HG02798 (cell line): ENCODE data around the gene C1orf35.
A peak's percentile ranks its signal among the peaks of the same experiment; 100 is the strongest.
"Not testable (repeated sequence)": the region's sequence is repeated elsewhere in the genome, so short reads cannot be mapped to it uniquely, and the experiment has no call there.

Experiments
- ATAC-seq: cut with Tn5 transposase; IDR thresholded peaks from one replicate; pipeline ENCODE4 v1.9.1; 2021; ENCODE audit warnings: mild to moderate bottlenecking; ENCODE audit not compliant: unreplicated experiment, poor library complexity

Gene C1orf35

DNA sequence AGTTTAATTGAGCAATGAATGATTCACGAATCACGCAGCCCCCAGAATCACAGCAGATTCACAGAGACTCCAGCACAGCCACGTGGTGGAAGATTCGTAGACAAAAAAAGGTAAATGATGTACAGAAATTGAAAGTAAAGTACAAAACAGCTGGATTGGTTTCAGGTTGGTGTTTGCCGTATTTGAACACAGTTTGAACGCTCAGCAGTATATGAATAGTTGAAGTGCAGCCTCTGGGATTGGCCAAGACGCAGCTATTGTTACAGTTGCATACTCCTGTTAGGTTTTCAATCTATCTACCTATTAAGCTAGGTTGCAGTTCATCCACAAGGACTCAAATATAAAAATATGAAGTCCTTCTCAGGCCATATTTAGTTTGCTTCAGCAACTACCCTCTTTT lies 9.0 kb upstream of the C1orf35 start:
- no peak for ATAC-seq

GRCh38 chr1:228111315-228111714 lies 8.2 kb upstream of the C1orf35 start:
- not testable (repeated sequence) for ATAC-seq

- ATAC-seq: no peak
Measured at GRCh38 chr1:228110556-228110955, 7.4 kb upstream of the C1orf35 start.

- ATAC-seq: peak; percentile 4
Measured at GRCh38 chr1:228109962-228110488, 6.9 kb upstream of the C1orf35 start.

DNA sequence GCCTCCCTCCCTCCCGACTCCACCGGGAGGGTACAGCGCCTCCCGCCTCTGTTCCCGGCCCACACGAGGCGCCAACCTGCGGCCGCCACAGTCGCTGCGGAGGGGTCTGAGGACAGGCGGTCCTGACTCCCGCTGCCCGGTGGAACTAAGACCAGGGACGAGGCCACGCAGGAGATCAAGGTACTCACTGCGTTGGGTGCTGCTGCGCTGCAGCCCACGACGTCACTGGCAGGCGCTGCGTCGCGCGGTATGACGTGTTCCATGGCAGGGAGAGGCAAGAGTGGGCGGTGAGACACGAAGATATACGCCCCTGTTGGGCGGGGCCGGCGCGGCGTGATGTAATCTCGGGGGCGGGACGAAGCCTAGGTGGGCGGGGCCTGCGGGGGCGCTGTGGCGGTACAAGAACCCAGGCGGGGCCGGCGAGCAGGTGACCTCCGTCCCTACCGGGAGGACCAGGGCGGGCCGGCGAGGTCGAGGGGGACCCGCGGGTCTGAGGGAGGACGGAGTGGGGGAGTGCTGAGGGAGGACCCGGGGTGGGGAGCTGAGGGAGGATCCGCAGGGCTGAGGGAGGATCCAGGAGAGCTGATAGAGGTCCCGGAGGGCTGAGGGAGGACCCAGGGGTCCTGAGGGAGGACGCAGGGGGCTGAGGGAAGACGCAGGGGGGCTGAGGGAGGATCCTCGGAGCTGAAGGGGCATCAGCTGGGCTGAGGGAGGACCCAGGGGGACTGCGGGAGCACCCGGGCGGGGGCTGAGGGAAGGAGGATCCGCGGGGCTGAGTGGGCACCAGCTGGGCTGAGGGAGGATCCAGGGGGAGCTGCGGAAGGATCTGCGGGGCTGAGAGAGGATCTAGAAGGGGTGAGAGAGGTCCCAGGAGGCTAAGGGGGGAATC lies 6.2 kb upstream of the C1orf35 start, which contains the start of gene MRPL55:
Gene MRPL55, minus strand, starts transcription at position 227 of the 889 bp plus-strand sequence. CDS start 1,039 bp downstream, outside the sequence.
- peak; percentile 89 for ATAC-seq

GRCh38 chr1:228108742-228109072 lies 5.6 kb upstream of the C1orf35 start:
- ATAC-seq: no peak

DNA sequence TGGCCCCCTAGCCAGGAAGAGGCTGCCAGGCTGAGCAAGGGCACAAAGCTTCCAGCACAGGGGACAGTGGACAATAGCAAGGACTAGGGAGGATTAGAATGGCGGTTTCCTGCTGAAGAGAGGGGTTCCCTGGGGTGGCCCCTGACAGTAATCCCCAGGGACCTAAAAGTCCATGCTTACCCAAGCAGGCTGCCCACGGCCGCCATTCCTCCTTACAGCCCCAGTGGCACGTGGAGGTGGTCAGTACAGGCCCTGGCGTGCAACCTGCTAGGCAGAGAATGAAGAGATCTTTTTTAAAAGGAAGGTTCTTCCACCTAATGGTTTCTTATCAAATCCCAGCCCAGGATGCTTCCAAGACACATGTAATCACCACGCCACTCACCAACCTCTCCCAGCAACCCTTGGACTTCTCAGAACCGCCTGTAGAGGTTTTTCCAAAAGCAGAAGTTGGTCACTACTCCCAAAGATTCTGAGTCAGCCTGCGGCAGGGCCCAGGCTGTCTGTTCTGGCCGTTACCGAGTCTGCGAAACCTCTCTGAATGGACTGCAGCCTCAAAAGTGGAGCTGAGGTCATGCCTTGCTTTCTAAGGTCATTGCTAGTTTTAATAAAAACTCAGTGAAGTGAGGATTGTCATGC lies 5.0 kb upstream of the C1orf35 start:
- no peak for ATAC-seq

GRCh38 chr1:228107636-228108035 lies 4.5 kb upstream of the C1orf35 start:
- ATAC-seq: no peak

- ATAC-seq: no peak
Measured at GRCh38 chr1:228106800-228107054, 3.6 kb upstream of the C1orf35 start.

DNA sequence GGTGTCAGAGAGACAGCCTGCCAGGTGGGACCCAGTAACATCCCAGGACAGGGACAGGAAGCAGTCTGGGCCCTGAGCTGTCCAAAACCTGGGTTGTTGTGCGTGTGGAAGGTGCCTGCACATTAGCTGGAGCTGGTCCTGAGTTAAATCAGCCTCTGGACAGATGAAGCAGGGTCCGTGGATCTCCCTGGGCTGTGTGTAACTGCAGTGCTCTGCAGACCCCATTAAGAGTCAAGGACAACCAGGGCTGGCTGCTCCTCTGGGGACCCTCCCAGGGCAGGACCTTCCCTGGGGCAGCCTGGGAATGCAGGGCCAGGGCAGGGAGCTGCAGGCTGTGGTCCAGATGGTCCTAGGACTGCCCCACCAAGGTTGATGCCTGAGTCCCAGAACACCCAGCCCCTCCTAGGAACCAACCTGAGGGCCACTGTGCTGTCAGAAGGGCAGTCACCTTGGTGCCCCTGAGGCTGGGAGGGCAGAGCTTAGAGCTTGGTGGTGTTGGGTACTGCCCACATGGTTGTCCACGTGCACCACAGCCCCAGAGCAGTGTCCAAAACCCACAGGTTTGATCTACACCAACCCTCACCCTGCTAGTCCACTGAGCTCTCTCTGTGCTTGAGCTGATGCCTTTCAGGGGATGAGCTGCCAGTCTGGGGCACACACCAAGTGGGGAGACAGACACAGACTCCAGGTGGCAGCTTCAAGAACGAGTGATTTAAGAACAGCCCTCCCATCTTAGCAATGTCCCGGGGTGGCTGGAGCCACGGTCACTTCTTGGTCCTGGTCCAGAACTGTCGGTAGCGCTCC lies 3.1 kb upstream of the C1orf35 start:
- ATAC-seq: no peak

- no peak for ATAC-seq
Measured at GRCh38 chr1:228105270-228105995, 2.3 kb upstream of the C1orf35 start.

- ATAC-seq: no peak
Measured at GRCh38 chr1:228104526-228105269, 1.6 kb upstream of the C1orf35 start.

GRCh38 chr1:228101994-228102790 lies 933 bp downstream of the C1orf35 start:
- peak; percentile 15 for ATAC-seq

GRCh38 chr1:228101614-228101993 lies 1.5 kb downstream of the C1orf35 start:
- no peak for ATAC-seq

- ATAC-seq: no peak
Measured at GRCh38 chr1:228100822-228101613, 2.1 kb downstream of the C1orf35 start.

DNA sequence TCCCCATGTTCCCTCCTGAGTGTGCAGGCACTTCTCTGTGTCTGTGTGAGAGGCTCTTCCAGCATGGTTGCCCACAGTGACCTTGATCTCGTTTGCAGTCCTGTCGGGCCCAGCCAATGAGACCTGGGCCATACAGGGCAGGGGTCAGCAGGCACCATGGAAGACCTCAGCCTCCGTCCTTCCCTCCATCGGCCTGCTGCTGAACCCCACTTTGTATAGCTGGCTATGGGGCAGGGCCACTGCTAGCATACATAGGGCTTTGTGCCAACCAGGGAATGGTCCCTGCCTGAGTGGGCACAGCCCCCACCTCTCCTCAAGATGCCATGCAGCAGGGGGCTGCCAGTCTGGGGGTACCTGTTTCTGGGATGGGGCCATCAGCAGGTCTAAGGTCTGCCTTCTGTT lies 3.8 kb downstream of the C1orf35 start:
- ATAC-seq: no peak

- no peak for ATAC-seq
Measured at GRCh38 chr1:228098323-228098931, 4.7 kb downstream of the C1orf35 start.
